ENCODE data around the gene RPN2. TPM values are rescaled to one million over a fixed set of nuclear protein-coding genes. Genes with fewer than 3 reads are reported as not detected.

Gene RPN2
- total and polyA plus RNA-seq, 10 donors, result 45.7 to 161 (median 129) TPM

- no peak overlapping the region for H3K4me3 ChIP-seq
- TF ChIP-seq POLR2A (IDR thresholded peaks at IDR 0.05), result no peak
- no peak for TF ChIP-seq POLR2AphosphoS5 (IDR thresholded peaks at IDR 0.05)
- TF ChIP-seq CTCF (IDR thresholded peaks at IDR 0.05 in 8 of 11, conservative IDR thresholded peaks at IDR 0.05 in 3 of 11), result no peak
- 90 to 93% (median 93%) methylated on average over 2 of the region's 2 CpGs for WGBS, 5 donors
- peaks cover 23 to 100% (median 79%) of the 10 kb centered on the region in 6 donors for H3K36me3 ChIP-seq
- peaks cover 0 to 21% (median 6%) of the 10 kb centered on the region in 6 donors for H3K4me1 ChIP-seq
- intact Hi-C loops (cut with DNase I; ENCODE audit: low total_unique reads), result no loop called here
- no peaks in the 10 kb centered on the region for H3K9me3 ChIP-seq
- H3K27ac ChIP-seq, result peak overlapping the region in 1 of 8 donors; percentile 9
- no peak for DNase-seq
- no peaks in the 10 kb centered on the region for H3K27me3 ChIP-seq (replicated peaks in 1 of 7)
These were observed 22.7 kb downstream of the RPN2 start for GRCh38 chr20:37201827-37202162.

GRCh38 chr20:37202267-37202943, 23.3 kb downstream of the RPN2 start:
- peak overlapping the region in 1 of 8 donors; percentile 9 for H3K27ac ChIP-seq
- H3K4me3 ChIP-seq, result no peak overlapping the region
- no peak for DNase-seq

GRCh38 chr20:37204056-37204455, 24.9 kb downstream of the RPN2 start:
- intact Hi-C loops (cut with DNase I; ENCODE audit: low total_unique reads), result no loop called here
- Histone ChIP-seq H3K36me3 (peaks cover 19 to 100% (median 91%) of the 10 kb centered on the region in 6 donors), H3K4me1 (peaks cover 0 to 12% (median 5%) of the 10 kb centered on the region in 6 donors), H3K9me3 (no peaks in the 10 kb centered on the region), H3K27ac (no peak overlapping the region), H3K27me3 (replicated peaks in 1 of 7) (no peaks in the 10 kb centered on the region), H3K4me3 (no peak overlapping the region)
- WGBS, 5 donors, result 70 to 91% (median 78%) methylated on average over 3 of the region's 3 CpGs
- DNase-seq, result no peak
- TF ChIP-seq POLR2A (IDR thresholded peaks at IDR 0.05), result no peak
- TF ChIP-seq CTCF (IDR thresholded peaks at IDR 0.05 in 8 of 11, conservative IDR thresholded peaks at IDR 0.05 in 3 of 11), result no peak
- TF ChIP-seq POLR2AphosphoS5 (IDR thresholded peaks at IDR 0.05), result no peak

More at GRCh38 chr20:37202267-37202943, 23.3 kb downstream of the RPN2 start:
- peaks cover 0 to 15% (median 6%) of the 10 kb centered on the region in 6 donors for H3K4me1 ChIP-seq
- 74 to 80% (median 79%) methylated on average over 6 of the region's 6 CpGs for WGBS, 5 donors
- TF ChIP-seq POLR2A (IDR thresholded peaks at IDR 0.05) (no peak), CTCF (IDR thresholded peaks at IDR 0.05 in 8 of 11, conservative IDR thresholded peaks at IDR 0.05 in 3 of 11) (peak; percentile 31 to 82 (median 70)), POLR2AphosphoS5 (IDR thresholded peaks at IDR 0.05) (no peak)
- intact Hi-C loops (cut with DNase I; ENCODE audit: low total_unique reads), result no loop called here
- no peaks in the 10 kb centered on the region for H3K9me3 ChIP-seq
- peaks cover 23 to 100% (median 85%) of the 10 kb centered on the region in 6 donors for H3K36me3 ChIP-seq
- H3K27me3 ChIP-seq (replicated peaks in 1 of 7), result no peaks in the 10 kb centered on the region

- Histone ChIP-seq H3K9me3 (no peaks in the 10 kb centered on the region), H3K4me1 (peaks cover 0 to 12% (median 5%) of the 10 kb centered on the region in 6 donors), H3K27ac (no peak overlapping the region), H3K36me3 (peaks cover 15 to 100% (median 91%) of the 10 kb centered on the region in 6 donors), H3K4me3 (no peak overlapping the region), H3K27me3 (replicated peaks in 1 of 7) (no peaks in the 10 kb centered on the region)
- no peak for DNase-seq
- 86 to 91% (median 88%) methylated on average over 6 of the region's 6 CpGs for WGBS, 5 donors
- intact Hi-C loops (cut with DNase I; ENCODE audit: low total_unique reads), result no loop called here
- no peak for TF ChIP-seq POLR2AphosphoS5 (IDR thresholded peaks at IDR 0.05)
- TF ChIP-seq CTCF (IDR thresholded peaks at IDR 0.05 in 8 of 11, conservative IDR thresholded peaks at IDR 0.05 in 3 of 11), result no peak
- no peak for TF ChIP-seq POLR2A (IDR thresholded peaks at IDR 0.05)
These were observed 26.0 kb downstream of the RPN2 start for GRCh38 chr20:37205130-37205529.
